OCI-LY1 (cell line): ENCODE results near the gene TRIM34.

Source experiments
- H2AFZ ChIP-seq: fragments of 200-600 bp; sonication (generic), shearing (Covaris generic); 2 replicates; pipeline ENCODE4 v1.6.0; 2014; ENCODE audit warnings: antibody characterized with exemption, mild to moderate bottlenecking, low read length
- H3F3A ChIP-seq: fragments of 200-600 bp; sonication (generic), shearing (Covaris generic); 2 replicates; pipeline ENCODE4 v1.6.0; 2014; ENCODE audit warnings: mild to moderate bottlenecking, antibody characterized with exemption, low read length, moderate library complexity; ENCODE audit not compliant: insufficient read depth
- H3K27ac ChIP-seq: fragments of 200-600 bp; sonication (generic); 2 replicates; pipeline ENCODE4 v1.5.1; 2014; ENCODE audit warnings: low read length, mixed run types, mild to moderate bottlenecking, low read depth; ENCODE audit not compliant: poor library complexity, severe bottlenecking
- H3K27me3 ChIP-seq: fragments of 200-600 bp; sonication (generic); 2 replicates; pipeline ENCODE4 v1.6.0; 2014; ENCODE audit warnings: antibody characterized with exemption, mild to moderate bottlenecking, low read length, moderate library complexity; ENCODE audit not compliant: insufficient read depth
- H3K36me3 ChIP-seq: fragments of 200-600 bp; sonication (generic); 2 replicates; pipeline ENCODE4 v1.6.1; 2014; ENCODE audit warnings: mild to moderate bottlenecking, antibody characterized with exemption, low read length, moderate library complexity, mixed read lengths; ENCODE audit not compliant: insufficient read depth
- H3K4me1 ChIP-seq: fragments of 200-600 bp; sonication (generic); 2 replicates; pipeline ENCODE4 v1.5.1; 2014; ENCODE audit warnings: mild to moderate bottlenecking, low read length, moderate library complexity; ENCODE audit not compliant: insufficient read depth, severe bottlenecking
- H3K4me2 ChIP-seq: fragments of 200-600 bp; sonication (generic), shearing (Covaris generic); 2 replicates; pipeline ENCODE4 v1.6.1; 2014; ENCODE audit warnings: low read length
- H3K4me3 ChIP-seq: fragments of 200-600 bp; sonication (generic); 2 replicates; pipeline ENCODE4 v1.5.1; 2014; ENCODE audit warnings: low read length, low read depth, mild to moderate bottlenecking, mixed read lengths; ENCODE audit not compliant: poor library complexity, severe bottlenecking
- H3K79me2 ChIP-seq: fragments of 200-600 bp; shearing (Covaris generic); 2 replicates; pipeline ENCODE4 v1.6.1; 2016; ENCODE audit warnings: mixed run types, low read length, mixed read lengths; ENCODE audit not compliant: insufficient read depth
- H3K9ac ChIP-seq: fragments of 200-600 bp; sonication (generic), shearing (Covaris generic); 2 replicates; pipeline ENCODE4 v1.6.1; 2014; ENCODE audit warnings: mild to moderate bottlenecking, low read length, mixed read lengths
- H3K9me2 ChIP-seq: fragments of 200-600 bp; sonication (generic), shearing (Covaris generic); 2 replicates; pipeline ENCODE4 v1.6.1; 2014; ENCODE audit warnings: low read depth, mild to moderate bottlenecking, low read length, mixed read lengths
- H3K9me3 ChIP-seq: fragments of 200-600 bp; shearing (Covaris generic); 2 replicates; pipeline ENCODE4 v1.6.1; 2014; ENCODE audit warnings: low read length, mixed read lengths
- H4K20me1 ChIP-seq: fragments of 200-600 bp; sonication (generic), shearing (Covaris generic); 2 replicates; pipeline ENCODE4 v1.6.0; 2016; ENCODE audit warnings: mild to moderate bottlenecking, low read length; ENCODE audit not compliant: insufficient read depth
- EZH2 ChIP-seq: fragments of 200-600 bp; sonication (generic), shearing (Covaris generic); IDR thresholded peaks from 2 replicates; pipeline ENCODE4 v1.8.0; 2017; ENCODE audit warnings: borderline replicate concordance, mixed run types, mild to moderate bottlenecking, antibody characterized with exemption, low read length, moderate library complexity, mixed read lengths
- TF ChIP-seq, protein P1 (sequence below): fragments of 200-600 bp; sonication (generic), shearing (Covaris generic); IDR thresholded peaks from 2 replicates; pipeline ENCODE4 v1.5.1; 2017; ENCODE audit warnings: mild to moderate bottlenecking, antibody characterized with exemption, low read length, moderate library complexity, mixed read lengths

TRIM34 gene

DNA sequence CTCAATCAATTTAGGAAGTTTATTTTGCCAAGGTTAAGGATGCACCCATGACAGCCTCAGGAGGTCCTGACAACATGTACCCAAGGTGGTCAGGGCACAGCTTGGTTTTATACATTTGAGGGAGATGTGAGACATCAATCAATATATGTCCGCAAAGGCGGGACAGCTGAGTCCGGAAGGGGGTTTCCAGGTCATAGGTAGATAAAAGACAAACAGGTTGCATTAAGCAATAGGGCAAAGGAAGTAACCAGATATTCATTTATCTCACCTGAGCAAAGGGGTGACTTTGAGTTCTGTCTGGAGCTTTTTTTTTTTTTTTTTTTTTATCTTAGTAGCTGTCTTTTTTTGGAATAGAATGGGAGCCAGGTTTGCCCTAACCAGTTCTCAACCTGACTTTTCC lies 2.0 kb upstream of the TRIM34 start:
- no peak for TF ChIP-seq EZH2
- TF ChIP-seq, protein P1, sequence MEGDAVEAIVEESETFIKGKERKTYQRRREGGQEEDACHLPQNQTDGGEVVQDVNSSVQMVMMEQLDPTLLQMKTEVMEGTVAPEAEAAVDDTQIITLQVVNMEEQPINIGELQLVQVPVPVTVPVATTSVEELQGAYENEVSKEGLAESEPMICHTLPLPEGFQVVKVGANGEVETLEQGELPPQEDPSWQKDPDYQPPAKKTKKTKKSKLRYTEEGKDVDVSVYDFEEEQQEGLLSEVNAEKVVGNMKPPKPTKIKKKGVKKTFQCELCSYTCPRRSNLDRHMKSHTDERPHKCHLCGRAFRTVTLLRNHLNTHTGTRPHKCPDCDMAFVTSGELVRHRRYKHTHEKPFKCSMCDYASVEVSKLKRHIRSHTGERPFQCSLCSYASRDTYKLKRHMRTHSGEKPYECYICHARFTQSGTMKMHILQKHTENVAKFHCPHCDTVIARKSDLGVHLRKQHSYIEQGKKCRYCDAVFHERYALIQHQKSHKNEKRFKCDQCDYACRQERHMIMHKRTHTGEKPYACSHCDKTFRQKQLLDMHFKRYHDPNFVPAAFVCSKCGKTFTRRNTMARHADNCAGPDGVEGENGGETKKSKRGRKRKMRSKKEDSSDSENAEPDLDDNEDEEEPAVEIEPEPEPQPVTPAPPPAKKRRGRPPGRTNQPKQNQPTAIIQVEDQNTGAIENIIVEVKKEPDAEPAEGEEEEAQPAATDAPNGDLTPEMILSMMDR: no peak
- Histone ChIP-seq H3K4me3 (no peak overlapping the region), H3K27ac (no peak overlapping the region), H3K9me3 (no peaks in the 10 kb centered on the region), H2AFZ (no peak overlapping the region), H3K9ac (no peak overlapping the region), H3K4me2 (no peak overlapping the region), H3F3A (no peaks in the 10 kb centered on the region), H3K79me2 (no peaks in the 10 kb centered on the region), H3K4me1 (peaks cover 20% of the 10 kb centered on the region), H3K27me3 (no peaks in the 10 kb centered on the region), H3K36me3 (no peaks in the 10 kb centered on the region), H3K9me2 (no peaks in the 10 kb centered on the region), H4K20me1 (no peaks in the 10 kb centered on the region)

DNA sequence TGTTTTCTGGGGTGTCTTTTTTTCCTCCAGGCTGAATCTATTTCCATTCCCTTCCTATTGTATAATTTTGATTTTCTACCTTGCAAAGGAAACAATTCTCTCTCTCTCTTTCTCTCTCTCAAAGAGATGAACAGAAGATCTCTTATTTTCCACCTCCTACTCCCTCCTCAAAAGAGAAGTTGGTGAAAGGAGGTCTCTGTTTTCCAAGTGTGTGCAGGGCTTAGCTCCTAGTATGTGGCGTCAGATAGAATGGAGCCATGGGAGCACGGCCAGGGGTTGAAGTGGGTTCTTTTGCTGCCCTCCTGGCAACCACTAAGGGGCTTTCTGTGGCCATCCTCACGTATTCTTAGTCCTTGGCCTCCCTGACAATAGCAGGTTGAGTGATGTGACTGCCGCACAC lies 480 bp downstream of the TRIM34 start:
- peaks cover 20% of the 10 kb centered on the region for H3K4me1 ChIP-seq
- no peaks in the 10 kb centered on the region for H4K20me1 ChIP-seq
- no peaks in the 10 kb centered on the region for H3K9me2 ChIP-seq
- peak overlapping the region; percentile 79 for H3K9ac ChIP-seq
- H2AFZ ChIP-seq: no peak overlapping the region
- TF ChIP-seq, protein P1: no peak
- no peak for TF ChIP-seq EZH2
- H3K4me3 ChIP-seq: peak overlapping the region; percentile 85
- H3K9me3 ChIP-seq: no peaks in the 10 kb centered on the region
- H3K36me3 ChIP-seq: no peaks in the 10 kb centered on the region
- H3K4me2 ChIP-seq: peak overlapping the region; percentile 85
- H3K79me2 ChIP-seq: no peaks in the 10 kb centered on the region
- H3K27ac ChIP-seq: no peak overlapping the region
- no peaks in the 10 kb centered on the region for H3K27me3 ChIP-seq
- no peaks in the 10 kb centered on the region for H3F3A ChIP-seq

DNA sequence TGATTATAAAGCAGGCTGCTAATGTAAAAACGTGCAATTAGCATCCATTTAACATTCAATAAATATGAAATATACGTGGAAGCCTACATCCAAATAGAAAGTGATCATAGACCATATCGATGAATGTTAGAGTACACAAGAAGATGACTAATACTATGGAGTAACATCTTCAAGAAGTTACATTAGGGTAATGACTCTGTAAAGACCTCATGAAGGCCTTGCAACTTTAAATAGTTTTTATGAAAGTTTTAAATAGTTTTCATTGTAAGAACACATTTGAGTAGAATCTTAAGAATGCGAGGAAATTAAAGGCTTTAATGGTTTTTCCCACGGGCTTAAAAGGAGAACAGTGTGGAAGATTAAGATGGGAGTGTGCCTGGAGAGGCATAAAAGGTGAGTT lies 1.4 kb downstream of the TRIM34 start:
- Histone ChIP-seq H3K36me3 (no peaks in the 10 kb centered on the region), H3K9me3 (no peaks in the 10 kb centered on the region), H3F3A (no peaks in the 10 kb centered on the region), H3K4me3 (peak overlapping the region; percentile 85), H3K4me2 (peak overlapping the region; percentile 85), H3K79me2 (no peaks in the 10 kb centered on the region), H3K4me1 (peaks cover 22% of the 10 kb centered on the region), H3K9ac (peak overlapping the region; percentile 79; the same call in 1 of the 2 replicates), H4K20me1 (no peaks in the 10 kb centered on the region), H3K27me3 (no peaks in the 10 kb centered on the region), H3K27ac (no peak overlapping the region), H2AFZ (no peak overlapping the region), H3K9me2 (no peaks in the 10 kb centered on the region)
- TF ChIP-seq, protein P1: no peak
- no peak for TF ChIP-seq EZH2
